ENCODE results near the gene UPP2. TPM values are rescaled to one million over a fixed set of nuclear protein-coding genes. Genes with fewer than 3 reads are reported as not detected.

The UPP2 gene
- total and polyA plus RNA-seq, 9 of the 15 experiments (the other 6 are each of a cell fraction or from before 2014, with no cell fraction given), result not detected

DNA sequence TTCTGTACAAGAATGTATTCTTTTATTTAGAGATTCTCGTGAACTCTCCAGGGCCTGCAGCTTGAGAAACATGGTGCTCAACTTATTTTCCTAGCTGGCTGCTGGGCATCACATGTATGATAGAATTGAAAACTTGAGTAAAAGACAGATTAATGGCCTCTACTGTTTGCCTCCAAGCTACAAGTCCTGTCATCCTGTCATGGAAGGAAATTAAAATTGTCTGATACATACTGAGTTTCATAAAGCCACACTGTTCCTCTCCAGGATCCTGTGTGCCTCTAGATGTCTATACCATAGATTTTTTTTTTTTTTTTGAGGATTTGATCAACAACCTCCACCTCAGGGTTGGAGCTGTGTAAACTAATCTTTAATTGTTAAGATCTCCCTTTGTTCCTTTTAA lies 38.5 kb downstream of the UPP2 start:
- no peaks in the 10 kb centered on the region for H3K9me1 ChIP-seq (ENCODE audit: control insufficient read depth, insufficient read depth, low read length)
- no peak overlapping the region for H3K4me3 ChIP-seq
- ChIA-PET CTCF (ENCODE audit: low intra/inter-chr PET ratio) (interaction anchor here (0.7 kb wide), 1 partner anchor 1056 kb away, joined by 5 read pairs; no protein-coding TSS in a partner anchor), POLR2A (no interaction called here)
- no peaks in the 10 kb centered on the region for H3K36me3 ChIP-seq (ENCODE audit: control insufficient read depth, insufficient read depth, low read length)
- H3K27ac ChIP-seq (ENCODE audit: extremely low read depth, low read depth, low read length), result no peak overlapping the region
- H4K20me1 ChIP-seq (replicated peaks; ENCODE audit: control insufficient read depth, insufficient read depth, low read length), result no peaks in the 10 kb centered on the region
- H3K4me2 ChIP-seq (ENCODE audit: insufficient read depth, low read length), result no peak overlapping the region
- ATAC-seq (no peak), FAIRE-seq (no peak), DNase-seq (ENCODE audit: extremely low read depth in 1 of 4, low spot score in 3 of 4) (no peak)
- no peak for TF ChIP-seq ZKSCAN3 (CRISPR knock-in tag; IDR thresholded peaks at IDR 0.05)
- WGBS (ENCODE audit: insufficient coverage, low coverage, missing lambda C conversion rate), result 17% methylated on average over 1 of the region's 1 CpG
- H3K9me3 ChIP-seq (replicated peaks; ENCODE audit: control insufficient read depth, insufficient read depth, low read depth, low read length), result no peaks in the 10 kb centered on the region
- intact Hi-C loops (cut with micrococcal nuclease), result no loop called here
- in situ Hi-C loops (cut with MboI), result no loop called here
- BruUV-seq (replicated peaks), result no TSS peak
- H3K79me2 ChIP-seq (ENCODE audit: control insufficient read depth, insufficient read depth, low read length), result no peaks in the 10 kb centered on the region
- H3K4me1 ChIP-seq (replicated peaks in 1 of 2; ENCODE audit: control insufficient read depth in 2 of 2, insufficient read depth in 2 of 2, low read length in 2 of 2), result peaks cover 0 to 4% of the 10 kb centered on the region in 2 experiments; a peak in 3 of 5 replicates
- H3K27me3 ChIP-seq (ENCODE audit: control insufficient read depth in 2 of 2, insufficient read depth in 2 of 2, low read length in 2 of 2), result peaks cover 0 to 5% of the 10 kb centered on the region in 2 experiments; a peak in 2 of 5 replicates
- H2AFZ ChIP-seq (ENCODE audit: low read depth, low read length), result no peak overlapping the region
- no peak overlapping the region for H3K9ac ChIP-seq (ENCODE audit: insufficient read depth in 1 of 2, low read depth in 2 of 2, low read length in 2 of 2)

DNA sequence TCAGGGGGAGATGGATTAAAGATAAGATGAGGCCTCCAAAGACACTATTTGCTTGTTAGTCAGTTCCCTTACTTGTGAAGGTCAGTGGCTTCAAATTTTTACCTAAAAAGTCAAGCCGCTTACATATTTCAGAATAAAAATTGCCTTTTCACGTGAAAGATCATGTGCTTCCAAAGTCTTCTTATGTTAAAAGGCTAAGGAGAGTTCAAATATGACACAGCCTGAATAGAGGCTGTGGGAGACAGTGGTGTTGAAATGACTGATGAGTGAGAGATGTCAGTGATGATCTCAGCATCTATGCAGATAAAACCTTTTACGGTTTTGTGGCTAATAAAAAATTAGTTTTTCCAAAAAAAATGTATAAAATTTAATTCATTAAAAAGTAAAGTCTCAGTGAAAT lies 40.5 kb downstream of the UPP2 start:
- H3K4me2 ChIP-seq (ENCODE audit: insufficient read depth, low read length), result no peak overlapping the region
- ATAC-seq, result no peak
- no TSS peak for BruUV-seq (replicated peaks)
- ChIA-PET CTCF (ENCODE audit: low intra/inter-chr PET ratio) (no interaction called here), POLR2A (no interaction called here)
- no peak overlapping the region for H3K4me3 ChIP-seq
- no peak overlapping the region for H3K9ac ChIP-seq (ENCODE audit: insufficient read depth in 1 of 2, low read depth in 2 of 2, low read length in 2 of 2)
- no peak overlapping the region for H2AFZ ChIP-seq (ENCODE audit: low read depth, low read length)
- no peak for DNase-seq (ENCODE audit: extremely low read depth in 1 of 4, low spot score in 3 of 4)
- H3K79me2 ChIP-seq (ENCODE audit: control insufficient read depth, insufficient read depth, low read length), result no peaks in the 10 kb centered on the region
- 30% methylated on average over 3 of the region's 3 CpGs for WGBS (ENCODE audit: insufficient coverage, low coverage, missing lambda C conversion rate)
- no peaks in the 10 kb centered on the region for H3K9me3 ChIP-seq (replicated peaks; ENCODE audit: control insufficient read depth, insufficient read depth, low read depth, low read length)
- no peaks in the 10 kb centered on the region for H4K20me1 ChIP-seq (replicated peaks; ENCODE audit: control insufficient read depth, insufficient read depth, low read length)
- H3K27me3 ChIP-seq (ENCODE audit: control insufficient read depth in 2 of 2, insufficient read depth in 2 of 2, low read length in 2 of 2), result no peaks in the 10 kb centered on the region; a peak in 2 of 5 replicates
- peaks cover 0 to 4% of the 10 kb centered on the region in 2 experiments; a peak in 3 of 5 replicates for H3K4me1 ChIP-seq (replicated peaks in 1 of 2; ENCODE audit: control insufficient read depth in 2 of 2, insufficient read depth in 2 of 2, low read length in 2 of 2)
- in situ Hi-C loops (cut with MboI), result no loop called here
- intact Hi-C loops (cut with micrococcal nuclease), result no loop called here
- no peak for FAIRE-seq
- H3K27ac ChIP-seq (ENCODE audit: extremely low read depth, low read depth, low read length), result no peak overlapping the region
- TF ChIP-seq, protein P1, sequence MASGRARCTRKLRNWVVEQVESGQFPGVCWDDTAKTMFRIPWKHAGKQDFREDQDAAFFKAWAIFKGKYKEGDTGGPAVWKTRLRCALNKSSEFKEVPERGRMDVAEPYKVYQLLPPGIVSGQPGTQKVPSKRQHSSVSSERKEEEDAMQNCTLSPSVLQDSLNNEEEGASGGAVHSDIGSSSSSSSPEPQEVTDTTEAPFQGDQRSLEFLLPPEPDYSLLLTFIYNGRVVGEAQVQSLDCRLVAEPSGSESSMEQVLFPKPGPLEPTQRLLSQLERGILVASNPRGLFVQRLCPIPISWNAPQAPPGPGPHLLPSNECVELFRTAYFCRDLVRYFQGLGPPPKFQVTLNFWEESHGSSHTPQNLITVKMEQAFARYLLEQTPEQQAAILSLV (tag; IDR thresholded peaks at IDR 0.05), result no peak
- peak; percentile 40 for TF ChIP-seq MEIS2 (IDR thresholded peaks at IDR 0.05; ENCODE audit: partially characterized antibody)
- TF ChIP-seq ZNF253 (CRISPR knock-in tag; conservative IDR thresholded peaks at IDR 0.05), result no peak
- TF ChIP-seq, protein P2, sequence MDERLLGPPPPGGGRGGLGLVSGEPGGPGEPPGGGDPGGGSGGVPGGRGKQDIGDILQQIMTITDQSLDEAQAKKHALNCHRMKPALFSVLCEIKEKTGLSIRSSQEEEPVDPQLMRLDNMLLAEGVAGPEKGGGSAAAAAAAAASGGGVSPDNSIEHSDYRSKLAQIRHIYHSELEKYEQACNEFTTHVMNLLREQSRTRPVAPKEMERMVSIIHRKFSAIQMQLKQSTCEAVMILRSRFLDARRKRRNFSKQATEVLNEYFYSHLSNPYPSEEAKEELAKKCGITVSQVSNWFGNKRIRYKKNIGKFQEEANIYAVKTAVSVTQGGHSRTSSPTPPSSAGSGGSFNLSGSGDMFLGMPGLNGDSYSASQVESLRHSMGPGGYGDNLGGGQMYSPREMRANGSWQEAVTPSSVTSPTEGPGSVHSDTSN (CRISPR knock-in tag; IDR thresholded peaks at IDR 0.05; ENCODE audit: low read depth), result no peak
- TF ChIP-seq, protein P2 (tag; conservative IDR thresholded peaks at IDR 0.05; ENCODE audit: low read depth), result 0 out of 2 replicates have a peak, but pooled peaks have one; percentile 16
- no peak for TF ChIP-seq ZNF146 (CRISPR knock-in tag; IDR thresholded peaks at IDR 0.05; ENCODE audit: unreplicated experiment)
- TF ChIP-seq PCBP2 (IDR thresholded peaks at IDR 0.05; ENCODE audit: low read depth, low read length, poor library complexity, severe bottlenecking), result no peak
- TF ChIP-seq SMARCB1 (IDR thresholded peaks at IDR 0.05; ENCODE audit: insufficient read length, low read depth), result no peak
- H3K9me1 ChIP-seq (ENCODE audit: control insufficient read depth, insufficient read depth, low read length), result no peaks in the 10 kb centered on the region
- no peaks in the 10 kb centered on the region for H3K36me3 ChIP-seq (ENCODE audit: control insufficient read depth, insufficient read depth, low read length)

Measured in K562 (cell line).